Stimulated activated naive CD4-positive, alpha-beta T cell (primary cell): ENCODE measurements around the gene ERG28.
"Not testable (repeated sequence)": the region's sequence is repeated elsewhere in the genome, so short reads cannot be mapped to it uniquely, and the experiment has no call there.

Source experiments
- DNase-seq, 6 experiments: peaks; one replicate each; lab custom pipeline; 2025; lab: John Stamatoyannopoulos, UW

The ERG28 gene

DNA sequence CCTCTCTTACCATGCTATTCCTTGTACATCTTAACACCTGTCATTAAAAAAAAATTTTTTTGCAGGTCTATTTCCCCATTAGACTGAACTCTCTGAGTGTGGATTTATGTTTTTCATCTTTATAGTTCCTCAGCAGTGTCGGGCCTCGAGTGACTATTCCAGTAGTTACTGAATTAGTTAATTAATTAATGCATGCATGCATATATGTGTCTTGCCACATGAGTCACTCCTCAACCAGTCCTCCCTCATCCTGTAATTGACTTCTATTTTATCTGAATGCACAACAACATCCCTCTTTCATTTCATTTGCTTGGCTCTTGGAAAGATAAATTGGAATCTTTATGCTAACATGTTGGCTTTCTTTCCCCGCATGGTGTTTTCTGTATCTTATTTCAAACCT, 35.6 kb downstream of the ERG28 start:
- no peak for DNase-seq

DNA sequence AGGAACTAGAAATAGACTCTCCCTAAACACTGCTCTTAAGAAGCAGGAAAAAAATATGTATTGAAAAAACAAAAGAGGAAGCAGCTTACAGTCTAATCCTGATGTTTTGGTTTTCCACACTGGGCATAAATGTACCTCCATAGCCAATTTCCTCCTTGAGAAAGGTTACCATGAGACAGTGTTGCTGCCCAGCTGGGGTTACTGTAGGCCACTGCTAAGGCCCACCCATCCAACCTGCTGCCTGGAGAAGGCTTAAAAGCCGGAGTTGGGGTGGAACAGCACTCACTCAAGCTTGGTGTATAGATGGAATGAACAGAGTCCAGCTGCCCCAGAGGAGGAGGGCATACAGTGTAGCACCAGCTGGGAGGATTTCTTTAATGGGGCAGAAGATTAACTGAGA, 41.1 kb downstream of the ERG28 start:
- no peak for DNase-seq

DNA sequence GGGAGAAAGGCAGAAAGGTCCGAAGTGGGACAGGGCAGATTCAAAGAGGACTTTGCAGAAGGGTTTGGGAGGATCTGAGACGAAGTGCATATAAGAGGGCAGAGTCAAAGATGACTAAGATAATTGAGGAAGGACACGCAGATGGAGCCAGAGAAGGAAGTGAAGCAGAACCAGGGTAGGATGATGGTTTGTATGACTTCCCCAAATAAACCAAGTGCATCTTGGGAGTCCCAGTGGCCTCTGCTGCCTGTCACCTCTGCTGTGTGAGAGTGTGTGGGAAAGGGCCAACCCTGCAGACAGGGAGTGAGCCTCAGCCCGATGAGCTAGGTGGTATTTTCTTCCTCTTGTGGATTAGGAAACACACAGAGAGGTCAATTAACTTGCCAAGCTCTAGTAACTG, 45.5 kb downstream of the ERG28 start:
- no peak for DNase-seq

DNA sequence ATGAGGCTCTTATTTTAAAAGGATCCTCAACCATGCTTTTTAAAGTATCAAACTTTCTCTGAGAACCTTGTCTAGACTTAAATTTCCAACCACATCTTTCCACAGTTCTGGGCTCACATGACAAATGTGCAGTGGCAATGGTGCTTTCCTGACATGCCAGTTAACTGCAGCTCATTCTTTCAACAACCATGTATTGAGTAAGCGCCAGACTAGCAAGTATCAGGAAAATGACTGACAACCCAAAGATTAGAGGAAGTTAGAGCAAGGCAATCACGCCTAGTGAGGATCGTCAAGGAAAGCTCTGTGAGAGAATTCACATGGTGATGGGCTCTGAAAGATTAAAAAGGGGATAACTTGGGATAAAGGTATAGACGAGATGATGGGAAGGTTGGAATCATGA, 46.5 kb downstream of the ERG28 start:
- no peak for DNase-seq

DNA sequence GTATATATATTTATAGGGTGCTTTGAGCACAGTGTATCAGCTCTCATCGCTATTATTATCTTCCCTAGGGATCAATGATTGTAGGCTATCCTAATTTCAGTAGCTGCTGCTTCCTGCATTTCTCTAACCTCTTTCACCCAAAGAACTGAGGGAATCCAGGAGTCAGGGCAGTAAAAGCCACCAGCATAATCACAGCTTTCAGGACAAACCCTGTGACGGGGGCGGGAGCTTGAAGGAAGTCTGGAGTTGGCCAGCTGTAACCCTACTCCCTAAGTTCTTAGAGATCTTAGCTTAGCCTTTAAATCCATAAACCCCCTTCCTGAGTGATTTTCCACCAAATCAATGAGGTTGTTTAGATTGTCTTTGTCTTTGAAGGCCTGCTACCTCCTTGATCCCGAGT, 48.5 kb downstream of the ERG28 start:
- DNase-seq, result no peak

DNA sequence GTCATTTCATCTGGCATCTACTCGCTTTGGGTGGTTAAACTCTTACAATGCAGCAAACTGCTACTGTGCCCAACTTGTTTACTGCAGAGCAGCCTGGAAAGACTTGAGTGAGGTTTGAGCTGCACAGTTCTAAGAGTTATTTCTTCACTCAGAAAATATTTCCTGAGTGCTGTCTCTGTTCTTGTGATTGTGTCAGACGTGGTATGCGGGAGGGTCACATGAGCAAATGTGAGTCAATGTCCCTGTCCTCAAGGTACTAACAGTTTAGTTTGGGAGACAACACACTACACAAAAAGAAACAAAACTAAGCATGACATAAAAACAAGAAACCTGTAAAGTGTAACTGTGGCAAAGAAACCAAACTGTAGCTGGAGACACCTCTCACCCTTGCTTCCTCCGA, 49.8 kb downstream of the ERG28 start:
- DNase-seq, result no peak

DNA sequence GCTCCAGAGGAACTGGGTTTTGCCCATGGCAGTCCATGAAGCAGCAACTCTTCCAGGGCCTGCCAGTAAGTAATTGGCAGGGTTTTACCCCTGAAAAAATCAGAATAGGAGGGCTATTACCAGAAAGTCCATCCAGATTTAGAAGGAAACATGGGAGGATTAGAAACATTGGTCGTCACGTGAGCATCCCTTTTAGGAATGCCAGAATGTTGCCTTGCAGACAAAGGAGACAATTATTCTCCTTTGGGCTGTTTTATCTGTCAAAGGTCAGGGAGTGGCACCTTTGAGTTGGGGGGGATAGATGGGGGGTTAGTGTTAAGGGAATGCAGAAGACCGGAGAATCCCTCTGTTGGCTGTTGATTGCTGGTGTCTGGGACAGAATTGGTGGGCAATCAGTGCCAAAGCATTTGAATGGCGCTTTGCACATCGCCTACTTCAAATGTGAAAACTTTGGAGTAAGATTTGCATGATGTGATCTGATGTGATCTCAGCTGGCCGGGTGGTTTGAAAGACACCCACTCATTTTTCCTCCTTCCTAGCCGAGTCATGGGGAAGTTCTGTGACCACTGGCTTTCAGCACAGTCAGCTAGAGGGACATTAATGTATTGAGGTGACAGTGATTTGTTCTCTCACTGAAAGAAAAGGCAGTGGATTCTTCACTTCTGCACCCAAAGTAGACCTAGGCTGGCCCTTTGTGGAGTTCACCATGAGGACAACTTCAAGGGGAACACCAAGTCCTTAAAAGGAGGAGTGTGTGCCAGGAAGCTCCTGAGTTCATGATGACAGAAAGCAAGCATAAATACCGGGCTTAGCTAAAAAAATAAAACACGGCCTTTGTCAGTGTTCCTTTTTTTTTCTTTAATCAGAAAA, 50.8 kb downstream of the ERG28 start:
- DNase-seq, result no peak

DNA sequence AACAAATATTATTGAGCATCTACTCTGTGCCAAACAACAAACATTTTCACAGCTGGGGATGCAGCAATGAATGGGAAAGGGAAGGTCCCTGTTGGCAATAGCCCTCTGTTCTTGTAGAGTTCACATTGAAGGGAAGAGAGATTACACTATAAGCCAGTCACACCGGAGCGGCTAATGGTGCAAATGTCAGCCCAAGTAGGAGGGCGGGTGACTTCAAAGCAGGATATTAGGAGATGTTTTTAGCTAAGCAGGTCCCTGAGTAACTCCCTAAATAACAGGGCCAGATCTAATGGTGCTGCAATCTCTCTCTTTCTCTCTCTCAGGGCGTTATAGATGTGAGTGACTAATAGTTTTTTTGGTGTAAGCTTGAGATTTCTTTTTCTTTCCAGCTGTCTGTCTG, 51.6 kb downstream of the ERG28 start:
- DNase-seq, result no peak

DNA sequence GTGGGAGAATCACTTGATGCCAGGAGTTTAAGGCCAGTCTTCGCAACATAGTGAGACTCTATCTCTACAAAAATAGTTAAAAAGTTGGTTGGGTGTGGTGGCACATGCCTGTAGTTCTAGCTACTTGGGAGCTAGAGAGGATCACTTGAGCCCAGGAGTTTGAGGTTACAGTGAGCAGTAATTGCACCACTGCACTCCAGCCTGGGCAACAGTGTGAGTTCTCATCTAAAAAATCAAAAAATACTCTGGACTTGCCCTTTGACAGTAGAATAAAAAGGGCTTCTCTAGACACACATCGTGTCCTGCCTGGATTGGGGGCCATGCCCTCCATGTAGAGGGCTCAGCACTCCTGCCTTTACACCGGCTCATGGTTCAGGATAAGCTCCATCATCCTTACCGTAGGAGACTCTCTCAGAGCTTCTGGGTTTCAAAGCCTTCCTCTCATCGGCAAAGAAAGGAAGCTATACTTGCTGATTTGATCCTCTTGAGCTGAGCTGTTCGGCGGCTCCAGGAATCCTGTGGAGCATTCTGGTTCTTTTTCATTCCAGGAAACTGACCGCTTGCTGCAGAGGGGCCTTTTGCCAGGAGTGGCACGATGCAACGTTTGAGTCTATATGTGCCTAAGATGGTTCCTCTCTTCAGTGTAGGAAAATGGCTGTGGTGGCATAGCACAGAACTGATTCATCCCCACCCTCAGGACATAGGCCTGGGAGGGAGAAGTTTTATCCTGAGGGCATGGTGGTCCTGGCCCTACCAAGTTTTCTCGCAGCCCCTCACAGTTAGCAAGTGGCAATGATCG, 52.6 kb downstream of the ERG28 start:
- no peak for DNase-seq

DNA sequence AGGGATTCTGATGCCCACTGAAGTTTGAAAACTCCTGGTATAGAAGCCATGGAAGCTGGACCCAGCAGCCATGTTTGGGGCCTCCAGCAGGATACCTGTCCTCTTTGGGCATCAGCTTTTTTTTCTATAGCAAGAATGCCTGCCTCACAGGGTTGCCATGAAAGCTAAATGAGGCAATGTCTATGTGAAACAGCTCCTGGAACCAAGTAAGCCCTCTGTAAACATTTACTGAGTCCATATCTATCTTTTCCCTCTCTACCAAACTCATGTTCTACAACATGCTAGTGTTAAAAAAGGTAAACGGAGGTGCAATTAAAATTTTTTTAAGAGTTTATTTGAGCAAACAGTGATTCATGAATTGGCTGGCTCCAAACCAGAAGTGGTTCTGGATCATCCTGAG, 53.6 kb downstream of the ERG28 start:
- no peak for DNase-seq

DNA sequence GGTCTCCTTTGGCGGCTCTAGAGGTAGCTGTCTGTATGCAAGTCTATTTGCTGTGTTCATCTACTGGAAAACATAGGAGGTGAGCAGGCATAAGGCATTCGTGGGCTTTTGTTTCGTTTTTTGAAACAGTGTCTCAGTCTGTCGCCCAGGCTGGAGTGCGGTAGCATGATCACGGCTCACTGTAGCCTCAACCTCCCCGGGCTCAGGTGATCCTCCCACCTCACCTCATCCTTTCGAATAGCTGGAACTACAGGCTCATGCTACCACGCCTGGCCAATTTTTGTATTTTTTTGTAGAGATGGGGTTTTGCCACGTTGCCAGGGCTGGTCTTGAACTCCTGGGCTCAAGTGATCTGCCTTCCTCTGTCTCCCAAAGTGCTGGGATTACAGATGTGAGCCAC, 54.8 kb downstream of the ERG28 start:
- DNase-seq, result no peak

DNA sequence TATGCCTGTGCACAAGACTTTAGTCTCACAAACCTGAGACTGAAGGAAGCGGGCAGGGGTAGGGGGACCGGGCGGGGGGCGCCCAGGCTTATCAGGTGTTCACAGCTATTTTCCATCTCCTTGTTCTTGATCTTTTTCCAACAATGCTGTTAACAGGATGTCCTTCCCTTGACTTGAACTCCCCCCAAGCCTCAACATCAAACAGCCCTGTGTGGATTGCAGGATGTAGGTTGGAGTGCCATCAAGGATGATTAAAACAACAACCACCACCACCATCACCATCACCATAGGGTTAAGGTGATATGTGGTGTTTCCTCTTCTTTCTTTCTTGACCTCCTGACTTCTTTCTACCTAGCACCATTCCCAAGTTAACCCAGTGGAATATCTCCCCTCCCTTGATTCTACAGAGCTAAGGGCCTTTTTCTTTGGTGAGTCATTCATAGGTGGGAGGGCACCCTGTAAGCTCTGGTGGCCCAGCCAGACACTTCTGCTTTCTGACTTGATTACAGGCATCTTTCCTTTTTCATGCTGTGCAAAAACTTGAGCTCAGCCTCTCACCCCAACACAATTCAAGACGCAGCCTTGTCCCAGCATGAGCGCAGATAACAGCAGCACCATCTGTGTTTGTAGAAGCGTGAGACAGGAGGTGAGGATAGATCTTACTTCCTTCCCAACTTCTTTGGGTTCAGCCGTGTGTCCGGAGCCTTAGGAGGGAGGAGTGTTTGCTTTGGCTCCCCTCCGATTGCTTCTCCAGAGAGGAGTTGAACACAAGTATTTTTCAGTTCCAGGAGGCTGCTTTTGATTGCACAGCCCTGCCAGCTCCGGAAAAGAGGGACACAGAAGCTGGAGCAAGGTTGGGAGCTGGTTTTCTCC, 55.5 kb downstream of the ERG28 start:
- DNase-seq, result no peak

DNA sequence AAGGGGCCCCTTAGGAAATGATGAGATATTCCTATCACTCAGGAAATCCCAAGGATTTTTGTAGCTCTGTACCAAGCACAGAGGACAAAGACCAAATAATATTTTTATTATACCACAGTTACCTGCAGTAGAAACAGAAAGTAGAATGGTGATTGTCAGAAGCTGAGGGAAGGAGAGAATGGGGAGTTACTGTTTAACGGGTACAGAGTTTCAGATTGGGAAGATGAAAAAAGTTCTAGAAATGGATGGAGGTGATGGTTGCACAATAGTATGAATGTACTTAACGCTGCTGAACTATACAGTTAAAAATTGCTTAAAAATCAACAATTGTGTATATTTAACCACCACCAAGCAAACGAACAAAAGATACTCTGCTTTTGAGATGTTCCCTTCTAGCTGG, 58.2 kb downstream of the ERG28 start:
- DNase-seq, result no peak

DNA sequence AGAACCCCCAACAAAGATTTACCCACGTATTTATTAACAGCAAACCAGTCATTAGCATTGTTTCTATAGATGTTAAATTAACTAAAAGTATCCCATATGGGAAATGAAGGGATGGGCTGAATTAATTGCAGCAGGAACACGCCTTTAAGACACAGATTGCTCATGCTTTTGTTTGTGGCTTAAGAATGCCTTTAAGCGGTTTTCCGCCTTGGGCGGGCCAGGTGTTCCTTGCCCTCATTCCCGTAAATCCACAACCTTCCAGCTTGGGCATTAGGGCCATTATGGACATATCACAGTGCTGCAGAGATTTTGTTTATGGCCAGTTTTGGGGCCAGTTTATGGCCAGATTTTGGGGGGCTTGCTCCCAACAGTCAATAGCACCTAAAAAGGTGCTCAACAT, 59.6 kb downstream of the ERG28 start:
- DNase-seq, result not testable (repeated sequence)

DNA sequence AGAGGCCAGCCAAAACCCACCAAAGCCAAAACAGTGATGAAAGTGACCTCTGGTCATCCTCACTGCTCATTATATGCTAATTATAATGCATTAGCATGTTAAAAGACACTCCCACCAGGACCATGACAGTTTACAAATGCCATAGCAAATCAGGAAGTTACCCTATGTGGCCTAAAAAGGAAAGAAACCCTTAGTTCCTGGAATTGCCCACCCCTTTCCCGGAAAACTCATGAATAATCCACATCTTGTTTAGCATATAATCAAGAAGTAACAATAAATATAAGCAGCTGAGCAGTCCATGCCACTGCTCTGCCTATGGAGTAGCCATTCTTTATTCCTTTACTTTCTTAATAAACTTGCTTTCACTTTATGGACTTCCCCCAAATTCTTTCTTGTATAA, 60.6 kb downstream of the ERG28 start:
- DNase-seq, result not testable (repeated sequence)
